Natural killer cell (primary cell): ENCODE results near the gene SLC10A6. TPM values are rescaled to one million over a fixed set of nuclear protein-coding genes. Genes with fewer than 3 reads are reported as not detected.

ENCODE experiments used
- ATAC-seq, 3 donors: fragments of 150-1000 bp in 2 of 3; fragments of 200-7000 bp in 1 of 3; cut with Tn5 transposase; 1 replicate in 1 of 3; 2 replicates in 2 of 3; pipeline ENCODE4 v1.10.0; 2021; ENCODE audit warnings: mild to moderate bottlenecking in 2 of 3, moderate library complexity in 2 of 3
- DNase-seq, 2 donors: peaks; one replicate each; pipeline versions ENCODE4 v3.0.0 to v3.0.0-alpha.2; 2013 to 2021; ENCODE audit warnings: mixed read lengths in 1 of 2
- H3K27ac ChIP-seq: one replicate; pipeline ENCODE4 v1.5.1; 2013; ENCODE audit warnings: mild to moderate bottlenecking, low read length
- H3K27me3 ChIP-seq: one replicate; pipeline ENCODE4 v1.6.1; 2013; ENCODE audit warnings: low read length; ENCODE audit not compliant: control insufficient read depth, insufficient read depth
- H3K36me3 ChIP-seq: one replicate; pipeline ENCODE4 v1.6.1; 2013; ENCODE audit warnings: low read length; ENCODE audit not compliant: control insufficient read depth, insufficient read depth
- H3K4me1 ChIP-seq: one replicate; pipeline ENCODE4 v1.6.1; 2013; ENCODE audit warnings: low read length; ENCODE audit not compliant: control insufficient read depth, insufficient read depth
- H3K4me3 ChIP-seq: one replicate; pipeline ENCODE4 v1.5.1; 2013; ENCODE audit warnings: low read length
- H3K9me3 ChIP-seq: one replicate; pipeline ENCODE4 v1.6.1; 2013; ENCODE audit warnings: low read length; ENCODE audit not compliant: control insufficient read depth, insufficient read depth
- H3K27ac Mint-ChIP-seq, 2 donors: one replicate each; pipeline ENCODE4 v1.8.0; 2022; ENCODE audit warnings: mild to moderate bottlenecking in 2 of 2, mixed read lengths in 2 of 2, moderate library complexity in 1 of 2
- H3K27me3 Mint-ChIP-seq, 2 donors: one replicate each; pipeline ENCODE4 v1.8.0; 2022; ENCODE audit warnings: low read depth in 2 of 2, mixed read lengths in 2 of 2
- H3K36me3 Mint-ChIP-seq: one replicate; pipeline ENCODE4 v1.8.0; 2022; ENCODE audit warnings: mixed read lengths
- H3K4me1 Mint-ChIP-seq, 2 donors: one replicate each; pipeline ENCODE4 v1.8.0; 2022; ENCODE audit warnings: mixed read lengths in 2 of 2
- H3K4me3 Mint-ChIP-seq: one replicate; pipeline ENCODE4 v1.8.0; 2022; ENCODE audit warnings: mild to moderate bottlenecking, moderate library complexity, mixed read lengths
- H3K9me3 Mint-ChIP-seq, 2 donors: one replicate each; pipeline ENCODE4 v1.8.0; 2022; ENCODE audit warnings: mixed read lengths in 2 of 2
- CTCF ChIP-seq: fragments of 200-600 bp; IDR thresholded peaks from one replicate; pipeline ENCODE4 v1.8.0; 2022; ENCODE audit warnings: antibody characterized with exemption
- WGBS: methylation state at CpG from one replicate; pipeline ENCODE4 v1.1.7; 2013; ENCODE audit warnings: missing lambda C conversion rate; ENCODE audit not compliant: insufficient coverage; 5-methylcytosine and 5-hydroxymethylcytosine counted together
- intact Hi-C: fragments of 100-400 bp; cut with micrococcal nuclease; formaldehyde crosslinking; loops from one replicate; pipeline ENCODE4 v1.14.2; 2022
- total RNA-seq, 4 donors: library from RNA; stranded (reverse); fragments of 120-200 nt in 1 of 4; gene quantifications; one replicate each; pipeline versions ENCODE4 v1.2.3 to v1.2.4, GENCODE V29; 2013 to 2022

The SLC10A6 gene
- total RNA-seq, 3 donors from 2014 or later (not counting 1 experiment from before 2014, with no cell fraction given), result not detected

- H3K9me3 Mint-ChIP-seq, result peaks cover 2 to 3% of the 10 kb centered on the region in 2 donors
- Histone ChIP-seq H3K27me3 (no peaks in the 10 kb centered on the region), H3K27ac (no peak overlapping the region), H3K4me1 (no peaks in the 10 kb centered on the region), H3K36me3 (no peaks in the 10 kb centered on the region), H3K4me3 (no peak overlapping the region), H3K9me3 (no peaks in the 10 kb centered on the region)
- DNase-seq (no peak), ATAC-seq (no peak)
- H3K36me3 Mint-ChIP-seq, result no peaks in the 10 kb centered on the region
- TF ChIP-seq CTCF, result no peak
- H3K4me3 Mint-ChIP-seq, result no peak overlapping the region
- no peaks in the 10 kb centered on the region for H3K27me3 Mint-ChIP-seq
- no peak overlapping the region for H3K27ac Mint-ChIP-seq
- WGBS, result 94% methylated on average over 4 of the region's 4 CpGs
- H3K4me1 Mint-ChIP-seq, result no peaks in the 10 kb centered on the region
- intact Hi-C loops, result no loop called here
These were observed 74.1 kb downstream of the SLC10A6 start for GRCh38 chr4:86775061-86775460.

Other genes starting within 250 kb of the SLC10A6 start
- gene C4orf36, start 43.0 kb upstream of the SLC10A6 start, total RNA-seq, result not detected
- gene AFF1, start 85.6 kb upstream of the SLC10A6 start, total RNA-seq, result 10 to 100 TPM; 87.9 to 93.4 (median 91.7) TPM